B cell (primary cell): Measurements from ENCODE around the gene CAPN5. TPM values are rescaled to one million over a fixed set of nuclear protein-coding genes. Genes with fewer than 3 reads are reported as not detected.

Source experiments
- ATAC-seq: fragments of 200-7000 bp; cut with Tn5 transposase; one replicate; pipeline ENCODE4 v1.10.0; 2021; ENCODE audit warnings: low read depth, mild to moderate bottlenecking, moderate number of reproducible peaks, moderate library complexity
- CTCF ChIA-PET: fragments of 350-600 bp; sonication (Branson Sonifier 250); formaldehyde crosslinking; loops from one replicate; lab custom pipeline; 2021; ENCODE audit warnings: antibody characterized with exemption, inconsistent platforms; lab: Charles Lee
- POLR2A ChIA-PET: fragments of 350-600 bp; sonication (Branson Sonifier 250); formaldehyde crosslinking; loops from one replicate; lab custom pipeline; 2021; ENCODE audit warnings: antibody characterized with exemption; lab: Charles Lee
- DNase-seq: peaks from one replicate; pipeline ENCODE4 v3.0.0; 2013
- H2AFZ ChIP-seq: 2 replicates; pipeline ENCODE4 v1.6.1; 2012; ENCODE audit warnings: mild to moderate bottlenecking, low read depth, low read length; ENCODE audit not compliant: insufficient read depth, poor library complexity, severe bottlenecking
- H3K27ac ChIP-seq, 2 donors: 1 replicate in 1 of 2; 2 replicates in 1 of 2; pipeline ENCODE4 v1.5.1; 2012 to 2013; ENCODE audit warnings: low read length in 2 of 2, mild to moderate bottlenecking in 2 of 2, moderate library complexity in 1 of 2
- H3K27me3 ChIP-seq, 4 experiments: fragments of 200-600 bp in 1 of 4; sonication (generic) in 1 of 4; replicated peaks in 1 of 4; 1 replicate in 2 of 4; 2 replicates in 2 of 4; pipeline versions ENCODE4 v1.6.1 to v1.7.0; 2013 to 2016; ENCODE audit warnings: low read length in 3 of 4, mild to moderate bottlenecking in 2 of 4, mixed read lengths in 1 of 4, moderate library complexity in 1 of 4; ENCODE audit not compliant: insufficient read depth in 4 of 4, control insufficient read depth in 3 of 4; ENCODE audit errors: control extremely low read depth in 1 of 4
- H3K36me3 ChIP-seq, 2 experiments: replicated peaks in 1 of 2; 1 replicate in 1 of 2; 2 replicates in 1 of 2; pipeline versions ENCODE4 v1.6.1 to v1.7.1; 2013; ENCODE audit warnings: low read length in 1 of 2; ENCODE audit not compliant: insufficient read depth in 2 of 2, control insufficient read depth in 1 of 2; ENCODE audit errors: control extremely low read depth in 1 of 2, extremely low read depth in 1 of 2
- H3K4me1 ChIP-seq, 2 donors: fragments of 200-600 bp in 1 of 2; sonication (generic) in 1 of 2; 1 replicate in 1 of 2; 2 replicates in 1 of 2; pipeline versions ENCODE4 v1.5.1 to v1.6.1; 2013 to 2017; ENCODE audit warnings: low read length in 2 of 2; ENCODE audit not compliant: control insufficient read depth in 2 of 2, insufficient read depth in 2 of 2
- H3K4me2 ChIP-seq: replicated peaks from 2 replicates; pipeline ENCODE3; 2012; ENCODE audit warnings: mild to moderate bottlenecking, low read depth, low read length; ENCODE audit not compliant: poor library complexity, severe bottlenecking
- H3K4me3 ChIP-seq, 5 experiments: fragments of 200-600 bp in 1 of 5; sonication (generic) in 1 of 5; 1 replicate in 3 of 5; 2 replicates in 2 of 5; pipeline versions ENCODE4 v1.5.1 to v1.7.0; 2011 to 2016; ENCODE audit warnings: low read length in 4 of 5, mild to moderate bottlenecking in 4 of 5, low read depth in 2 of 5, control low read depth in 1 of 5, moderate library complexity in 1 of 5; ENCODE audit not compliant: insufficient read depth in 1 of 5; ENCODE audit errors: control extremely low read depth in 1 of 5, extremely low read depth in 1 of 5
- H3K79me2 ChIP-seq: fragments of 200-600 bp; sonication (generic); one replicate; pipeline ENCODE4 v1.6.0; 2016; ENCODE audit warnings: low read length; ENCODE audit not compliant: control insufficient read depth, insufficient read depth
- H3K9ac ChIP-seq: fragments of 200-600 bp; sonication (generic); 2 replicates; pipeline ENCODE4 v1.6.1; 2017; ENCODE audit warnings: mild to moderate bottlenecking, low read length, moderate library complexity
- H3K9me3 ChIP-seq, 3 donors: one replicate each; pipeline versions ENCODE4 v1.6.1 to v1.7.1; 2013; ENCODE audit warnings: low read length in 2 of 3; ENCODE audit not compliant: control insufficient read depth in 2 of 3, insufficient read depth in 1 of 3; ENCODE audit errors: control extremely low read depth in 1 of 3
- H4K20me1 ChIP-seq: 2 replicates; pipeline ENCODE4 v1.6.0; 2012; ENCODE audit warnings: mild to moderate bottlenecking, low read length; ENCODE audit not compliant: insufficient read depth, control insufficient read depth, poor library complexity, severe bottlenecking
- H3K27ac Mint-ChIP-seq: one replicate; pipeline ENCODE4 v1.8.0; 2021; ENCODE audit warnings: mixed read lengths
- H3K27me3 Mint-ChIP-seq: one replicate; pipeline ENCODE4 v1.8.0; 2021; ENCODE audit warnings: mixed read lengths
- H3K4me1 Mint-ChIP-seq: one replicate; pipeline ENCODE4 v1.8.0; 2021; ENCODE audit warnings: mixed read lengths
- H3K4me3 Mint-ChIP-seq: one replicate; pipeline ENCODE4 v1.8.0; 2021; ENCODE audit warnings: mixed read lengths
- H3K9me3 Mint-ChIP-seq: one replicate; pipeline ENCODE4 v1.8.0; 2022; ENCODE audit warnings: mixed read lengths; ENCODE audit not compliant: insufficient read depth
- CTCF ChIP-seq: fragments of 200-600 bp; IDR thresholded peaks from one replicate; pipeline ENCODE4 v1.8.0; 2022; ENCODE audit warnings: antibody characterized with exemption, mild to moderate bottlenecking
- EZH2 ChIP-seq: IDR thresholded peaks from 2 replicates; pipeline ENCODE4 v1.6.1; 2012; ENCODE audit warnings: borderline replicate concordance, low read depth, mild to moderate bottlenecking, moderate library complexity, low read length; ENCODE audit not compliant: insufficient read depth, poor library complexity, severe bottlenecking
- WGBS: methylation state at CpG from one replicate; pipeline ENCODE4 v1.1.5; 2013; ENCODE audit warnings: missing lambda C conversion rate; ENCODE audit not compliant: insufficient coverage; 5-methylcytosine and 5-hydroxymethylcytosine counted together
- intact Hi-C: fragments of 100-400 bp; cut with micrococcal nuclease; formaldehyde crosslinking; loops from one replicate; pipeline ENCODE4 v1.10.0; 2022
- polyA plus RNA-seq: library from polyadenylated mRNA; depleted of rRNA; stranded (reverse); fragments of >200 nt; gene quantifications from 2 replicates; pipeline ENCODE4 v1.2.3, GENCODE V29; 2012
- total RNA-seq, 2 donors: library from RNA; stranded (reverse); fragments of 120-200 nt in 1 of 2; gene quantifications; 1 replicate in 1 of 2; 2 replicates in 1 of 2; pipeline versions ENCODE4 v1.2.3 to v1.2.4, GENCODE V29; 2013 to 2022

The CAPN5 gene
- total and polyA plus RNA-seq, 2 donors (not counting 1 experiment from before 2014, with no cell fraction given), result 0.74 to 0.78 TPM

GRCh38 chr11:77118971-77119370 is 52.2 kb downstream of the CAPN5 start:
- no peak overlapping the region for H3K27ac Mint-ChIP-seq
- Histone ChIP-seq H3K79me2 (no peaks in the 10 kb centered on the region), H3K4me2 (no peak overlapping the region), H3K4me3 (no peak overlapping the region), H3K9ac (no peak overlapping the region), H3K9me3 (no peaks in the 10 kb centered on the region), H3K27ac (no peak overlapping the region), H4K20me1 (no peaks in the 10 kb centered on the region), H3K27me3 (no peaks in the 10 kb centered on the region), H3K4me1 (no peaks in the 10 kb centered on the region), H2AFZ (no peak overlapping the region), H3K36me3 (no peaks in the 10 kb centered on the region)
- no peak overlapping the region for H3K4me3 Mint-ChIP-seq
- WGBS, result 99% methylated on average over 11 of the region's 12 CpGs
- H3K4me1 Mint-ChIP-seq, result no peaks in the 10 kb centered on the region
- DNase-seq (no peak), ATAC-seq (no peak)
- ChIA-PET POLR2A (no interaction called here), CTCF (no interaction called here)
- peaks cover 3% of the 10 kb centered on the region for H3K27me3 Mint-ChIP-seq
- TF ChIP-seq CTCF, result no peak
- TF ChIP-seq EZH2, result no peak
- intact Hi-C loops, result no loop called here
- H3K9me3 Mint-ChIP-seq, result no peaks in the 10 kb centered on the region

- CTCF ChIA-PET, result no interaction called here
- H3K4me3 Mint-ChIP-seq, result no peak overlapping the region
- H3K4me3 ChIP-seq, result no peak overlapping the region
Observed at GRCh38 chr11:77119531-77119936, 52.8 kb downstream of the CAPN5 start.

More at GRCh38 chr11:77119531-77119936, 52.8 kb downstream of the CAPN5 start:
- 94% methylated on average over 7 of the region's 9 CpGs for WGBS
- H3K4me1 ChIP-seq, result no peaks in the 10 kb centered on the region
- H3K27me3 ChIP-seq, result no peaks in the 10 kb centered on the region
- Mint-ChIP-seq H3K4me1 (no peaks in the 10 kb centered on the region), H3K27me3 (peaks cover 5% of the 10 kb centered on the region), H3K27ac (no peak overlapping the region), H3K9me3 (no peaks in the 10 kb centered on the region)
- no peak overlapping the region for H2AFZ ChIP-seq
- no peak overlapping the region for H3K4me2 ChIP-seq
- ATAC-seq (no peak), DNase-seq (no peak)
- H3K9ac ChIP-seq, result no peak overlapping the region
- no peaks in the 10 kb centered on the region for H3K9me3 ChIP-seq
- H4K20me1 ChIP-seq, result no peaks in the 10 kb centered on the region
- POLR2A ChIA-PET, result no interaction called here
- no peak for TF ChIP-seq EZH2
- no peak for TF ChIP-seq CTCF
- H3K79me2 ChIP-seq, result no peaks in the 10 kb centered on the region
- no peak overlapping the region for H3K27ac ChIP-seq
- no peaks in the 10 kb centered on the region for H3K36me3 ChIP-seq
- intact Hi-C loops, result no loop called here
